Panc1 (cell line): ENCODE data around the gene SVIL.

ENCODE experiments used
- CTCF ChIP-seq: fragments of 450-650 bp; IDR thresholded peaks from 2 replicates; pipeline ENCODE4 v1.5.1; 2017; ENCODE audit warnings: mild to moderate bottlenecking
- REST ChIP-seq, 2 experiments: IDR thresholded peaks; 2 replicates each; pipeline ENCODE4 v1.6.1; 2011 to 2012; ENCODE audit warnings: low read depth in 2 of 2, control low read depth in 1 of 2, low read length in 1 of 2, mild to moderate bottlenecking in 1 of 2, moderate library complexity in 1 of 2; ENCODE audit not compliant: insufficient read depth in 1 of 2
- SIN3A ChIP-seq: IDR thresholded peaks from 2 replicates; pipeline ENCODE4 v1.6.1; 2012; ENCODE audit warnings: low read depth, mild to moderate bottlenecking, low read length, moderate library complexity, borderline replicate concordance; ENCODE audit not compliant: insufficient read depth

- TF ChIP-seq CTCF (no peak), SIN3A (no peak), REST (IDR thresholded peaks at IDR 0.05; ENCODE audit: insufficient read depth in 1 of 2, low read depth in 2 of 2, low read length in 1 of 2) (no peak)
Measured at GRCh38 chr10:29670761-29671160, 36.0 kb upstream of the SVIL start.
